ENCODE measurements around the gene EXOC2.

- TF ChIP-seq CTCF (IDR thresholded peaks at IDR 0.05) (no peak), POLR2AphosphoS5 (IDR thresholded peaks at IDR 0.05) (no peak)
Measured at GRCh38 chr6:484086-484745, 208.7 kb downstream of the EXOC2 start.

Data from breast epithelium (tissue), 3 donors.